ENCODE measurements around the gene TMEM243.
A peak's percentile ranks its signal among the peaks of the same experiment; 100 is the strongest.
"Not testable (repeated sequence)": the region's sequence is repeated elsewhere in the genome, so short reads cannot be mapped to it uniquely, and the experiment has no call there.

Gene TMEM243

DNA sequence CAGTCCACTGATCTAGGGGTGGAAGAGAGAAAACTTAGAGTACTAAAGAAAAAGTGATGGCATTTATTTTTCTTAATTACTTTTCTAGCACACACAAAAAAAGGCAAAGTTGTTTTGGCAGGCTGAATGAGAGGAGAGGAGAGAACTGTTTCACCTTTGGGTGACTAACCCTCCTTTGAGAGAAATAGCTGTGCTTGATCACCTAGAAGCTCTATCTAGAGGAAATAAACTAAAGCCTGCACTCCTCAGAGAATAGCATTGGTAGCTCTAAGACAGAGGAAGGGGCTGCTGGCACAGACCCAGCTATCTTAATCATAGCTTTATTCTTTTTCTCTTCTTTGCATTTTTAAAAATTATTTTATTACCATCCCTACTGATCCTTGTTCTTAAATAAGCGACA is 6.3 kb downstream of the TMEM243 start:
- H3K36me3 ChIP-seq (ENCODE audit: control insufficient read depth in 5 of 5, insufficient read depth in 5 of 5, low read length in 5 of 5), result peaks cover 0 to 4% (median 0%) of the 10 kb centered on the region in 5 donors
- no peak overlapping the region for H3K27ac ChIP-seq (ENCODE audit: low read depth, low read length)
- H3K27me3 ChIP-seq (ENCODE audit: control insufficient read depth in 5 of 5, insufficient read depth in 4 of 5, low read length in 5 of 5), result no peaks in the 10 kb centered on the region
- peak overlapping the region in 1 of 5 donors; percentile 16 for H3K9ac ChIP-seq (ENCODE audit: low read length in 5 of 5)
- H3K4me1 ChIP-seq (ENCODE audit: control insufficient read depth in 5 of 5, insufficient read depth in 5 of 5, low read length in 5 of 5), result peaks cover 5 to 51% (median 34%) of the 10 kb centered on the region in 5 donors
- H3K4me3 ChIP-seq (ENCODE audit: low read depth in 1 of 5, low read length in 5 of 5), result no peak overlapping the region
- no peaks in the 10 kb centered on the region for H3K9me3 ChIP-seq (ENCODE audit: control insufficient read depth in 5 of 5, low read length in 5 of 5)

DNA sequence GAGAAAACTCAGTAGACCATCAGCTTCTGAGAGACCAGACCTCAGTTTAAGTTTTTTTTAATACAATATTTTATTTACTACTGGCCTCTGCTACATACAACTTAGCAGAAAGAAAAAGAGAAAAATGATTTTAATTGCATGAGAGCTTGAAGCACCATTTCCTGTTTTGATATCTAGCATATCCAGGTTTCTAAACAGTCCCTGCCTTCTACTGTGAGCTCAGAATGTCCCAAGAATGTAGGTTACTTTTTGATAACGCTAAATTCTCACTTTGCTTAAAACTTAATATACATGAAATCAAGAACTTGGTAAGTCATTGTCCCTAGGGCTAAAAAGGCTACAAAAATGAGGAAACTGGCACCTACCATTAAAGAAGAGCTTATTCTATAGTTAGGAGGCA is 7.0 kb downstream of the TMEM243 start:
- H3K27me3 ChIP-seq (ENCODE audit: control insufficient read depth in 5 of 5, insufficient read depth in 4 of 5, low read length in 5 of 5), result no peaks in the 10 kb centered on the region
- H3K4me1 ChIP-seq (ENCODE audit: control insufficient read depth in 5 of 5, insufficient read depth in 5 of 5, low read length in 5 of 5), result peaks cover 5 to 45% (median 27%) of the 10 kb centered on the region in 5 donors
- no peaks in the 10 kb centered on the region for H3K9me3 ChIP-seq (ENCODE audit: control insufficient read depth in 5 of 5, low read length in 5 of 5)
- H3K4me3 ChIP-seq (ENCODE audit: low read depth in 1 of 5, low read length in 5 of 5), result no peak overlapping the region
- no peak overlapping the region for H3K27ac ChIP-seq (ENCODE audit: low read depth, low read length)
- H3K9ac ChIP-seq (ENCODE audit: low read length in 5 of 5), result no peak overlapping the region
- H3K36me3 ChIP-seq (ENCODE audit: control insufficient read depth in 5 of 5, insufficient read depth in 5 of 5, low read length in 5 of 5), result peaks cover 0 to 4% (median 0%) of the 10 kb centered on the region in 5 donors

DNA sequence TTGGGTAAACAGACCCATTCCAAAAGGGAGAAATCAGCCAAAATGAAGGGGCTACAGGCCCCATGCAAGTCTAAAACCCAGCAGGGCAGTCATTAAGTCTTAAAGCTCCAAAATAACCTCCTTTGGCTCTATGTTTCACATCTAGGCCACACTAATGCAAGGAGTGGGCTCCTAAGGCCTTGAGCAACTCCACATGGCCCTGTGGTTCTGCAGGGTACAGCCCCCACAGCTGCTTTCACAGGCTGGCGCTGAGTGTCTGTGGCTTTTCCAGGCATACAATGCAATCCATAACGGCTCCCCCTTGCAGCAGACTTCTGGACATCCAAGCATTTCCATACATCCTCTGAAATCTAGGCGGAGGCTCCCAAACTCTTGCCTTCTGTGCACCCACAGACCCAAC is 9.0 kb downstream of the TMEM243 start:
- no peak overlapping the region for H3K27ac ChIP-seq (ENCODE audit: low read depth, low read length)
- H3K9me3 ChIP-seq (ENCODE audit: control insufficient read depth in 5 of 5, low read length in 5 of 5), result peaks cover 0 to 13% (median 8%) of the 10 kb centered on the region in 5 donors
- no peaks in the 10 kb centered on the region for H3K27me3 ChIP-seq (ENCODE audit: control insufficient read depth in 5 of 5, insufficient read depth in 4 of 5, low read length in 5 of 5)
- H3K36me3 ChIP-seq (ENCODE audit: control insufficient read depth in 5 of 5, insufficient read depth in 5 of 5, low read length in 5 of 5), result peaks cover 0 to 7% (median 0%) of the 10 kb centered on the region in 5 donors
- no peak overlapping the region for H3K9ac ChIP-seq (ENCODE audit: low read length in 5 of 5)
- peaks cover 3 to 32% (median 16%) of the 10 kb centered on the region in 5 donors for H3K4me1 ChIP-seq (ENCODE audit: control insufficient read depth in 5 of 5, insufficient read depth in 5 of 5, low read length in 5 of 5)
- H3K4me3 ChIP-seq (ENCODE audit: low read depth in 1 of 5, low read length in 5 of 5), result no peak overlapping the region

GRCh38 chr7:87209295-87209924 is 10.1 kb downstream of the TMEM243 start:
- H3K27ac ChIP-seq (ENCODE audit: low read depth, low read length), result no peak overlapping the region
- H3K9me3 ChIP-seq (ENCODE audit: control insufficient read depth in 5 of 5, low read length in 5 of 5), result peaks cover 0 to 21% (median 11%) of the 10 kb centered on the region in 5 donors
- H3K9ac ChIP-seq (ENCODE audit: low read length in 5 of 5), result no peak overlapping the region
- no peaks in the 10 kb centered on the region for H3K27me3 ChIP-seq (ENCODE audit: control insufficient read depth in 5 of 5, insufficient read depth in 4 of 5, low read length in 5 of 5)
- H3K36me3 ChIP-seq (ENCODE audit: control insufficient read depth in 5 of 5, insufficient read depth in 5 of 5, low read length in 5 of 5), result peaks cover 0 to 7% (median 0%) of the 10 kb centered on the region in 5 donors
- peaks cover 3 to 31% (median 16%) of the 10 kb centered on the region in 5 donors for H3K4me1 ChIP-seq (ENCODE audit: control insufficient read depth in 5 of 5, insufficient read depth in 5 of 5, low read length in 5 of 5)
- no peak overlapping the region for H3K4me3 ChIP-seq (ENCODE audit: low read depth in 1 of 5, low read length in 5 of 5)

- Histone ChIP-seq H3K9ac (ENCODE audit: low read length in 5 of 5) (no peak overlapping the region), H3K36me3 (ENCODE audit: control insufficient read depth in 5 of 5, insufficient read depth in 5 of 5, low read length in 5 of 5) (peaks cover 0 to 7% (median 3%) of the 10 kb centered on the region in 5 donors), H3K9me3 (ENCODE audit: control insufficient read depth in 5 of 5, low read length in 5 of 5) (peaks cover 0 to 21% (median 11%) of the 10 kb centered on the region in 5 donors), H3K4me1 (ENCODE audit: control insufficient read depth in 5 of 5, insufficient read depth in 5 of 5, low read length in 5 of 5) (peaks cover 0 to 9% (median 0%) of the 10 kb centered on the region in 5 donors), H3K4me3 (ENCODE audit: low read depth in 1 of 5, low read length in 5 of 5) (no peak overlapping the region), H3K27me3 (ENCODE audit: control insufficient read depth in 5 of 5, insufficient read depth in 4 of 5, low read length in 5 of 5) (no peaks in the 10 kb centered on the region), H3K27ac (ENCODE audit: low read depth, low read length) (no peak overlapping the region)
Observed at GRCh38 chr7:87206361-87206760, 13.2 kb downstream of the TMEM243 start.

GRCh38 chr7:87205701-87206100 is 13.8 kb downstream of the TMEM243 start:
- H3K9ac ChIP-seq (ENCODE audit: low read length in 5 of 5); H3K27ac ChIP-seq (ENCODE audit: low read depth, low read length); H3K36me3 ChIP-seq (ENCODE audit: control insufficient read depth in 5 of 5, insufficient read depth in 5 of 5, low read length in 5 of 5); H3K27me3 ChIP-seq (ENCODE audit: control insufficient read depth in 5 of 5, insufficient read depth in 4 of 5, low read length in 5 of 5); H3K4me3 ChIP-seq (ENCODE audit: low read depth in 1 of 5, low read length in 5 of 5): not testable (repeated sequence)
- Histone ChIP-seq H3K4me1 (ENCODE audit: control insufficient read depth in 5 of 5, insufficient read depth in 5 of 5, low read length in 5 of 5) (peaks cover 0 to 10% (median 0%) of the 10 kb centered on the region in 5 donors), H3K9me3 (ENCODE audit: control insufficient read depth in 5 of 5, low read length in 5 of 5) (peaks cover 0 to 21% (median 11%) of the 10 kb centered on the region in 5 donors)

- H3K27ac ChIP-seq (ENCODE audit: low read depth, low read length), result no peak overlapping the region
- H3K27me3 ChIP-seq (ENCODE audit: control insufficient read depth in 5 of 5, insufficient read depth in 4 of 5, low read length in 5 of 5), result no peaks in the 10 kb centered on the region
Observed at GRCh38 chr7:87204933-87205332, 14.6 kb downstream of the TMEM243 start.

DNA sequence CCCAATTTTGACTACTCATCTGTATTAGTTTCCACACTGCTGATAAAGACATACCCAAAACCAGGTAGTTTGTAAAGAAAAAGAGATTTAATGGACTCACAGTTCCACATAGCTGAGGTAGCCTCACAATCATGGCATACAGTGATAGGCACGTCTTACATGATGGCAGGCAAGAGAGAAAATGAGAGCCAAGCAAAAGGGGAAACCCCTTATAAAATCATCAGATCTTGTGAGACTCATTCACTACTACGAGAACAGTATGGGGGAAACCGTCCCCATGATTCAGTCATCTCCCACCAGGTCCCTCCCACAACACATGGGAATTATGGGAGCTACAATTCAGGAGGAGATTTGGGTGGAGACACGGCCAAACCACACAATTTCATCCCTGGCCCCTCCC is 15.6 kb downstream of the TMEM243 start:
- H3K9me3 ChIP-seq (ENCODE audit: control insufficient read depth in 5 of 5, low read length in 5 of 5), result peaks cover 0 to 21% (median 11%) of the 10 kb centered on the region in 5 donors
- peaks cover 0 to 25% (median 3%) of the 10 kb centered on the region in 5 donors for H3K4me1 ChIP-seq (ENCODE audit: control insufficient read depth in 5 of 5, insufficient read depth in 5 of 5, low read length in 5 of 5)
- not testable (repeated sequence) for H3K27me3 ChIP-seq (ENCODE audit: control insufficient read depth in 5 of 5, insufficient read depth in 4 of 5, low read length in 5 of 5); H3K4me3 ChIP-seq (ENCODE audit: low read depth in 1 of 5, low read length in 5 of 5); H3K9ac ChIP-seq (ENCODE audit: low read length in 5 of 5); H3K36me3 ChIP-seq (ENCODE audit: control insufficient read depth in 5 of 5, insufficient read depth in 5 of 5, low read length in 5 of 5); H3K27ac ChIP-seq (ENCODE audit: low read depth, low read length)

More at GRCh38 chr7:87204933-87205332, 14.6 kb downstream of the TMEM243 start:
- peaks cover 0 to 18% (median 0%) of the 10 kb centered on the region in 5 donors for H3K4me1 ChIP-seq (ENCODE audit: control insufficient read depth in 5 of 5, insufficient read depth in 5 of 5, low read length in 5 of 5)
- peaks cover 0 to 5% (median 3%) of the 10 kb centered on the region in 5 donors for H3K36me3 ChIP-seq (ENCODE audit: control insufficient read depth in 5 of 5, insufficient read depth in 5 of 5, low read length in 5 of 5)
- H3K9me3 ChIP-seq (ENCODE audit: control insufficient read depth in 5 of 5, low read length in 5 of 5), result peaks cover 0 to 21% (median 11%) of the 10 kb centered on the region in 5 donors
- no peak overlapping the region for H3K9ac ChIP-seq (ENCODE audit: low read length in 5 of 5)
- H3K4me3 ChIP-seq (ENCODE audit: low read depth in 1 of 5, low read length in 5 of 5), result peak overlapping the region in 1 of 5 donors; percentile 10

DNA sequence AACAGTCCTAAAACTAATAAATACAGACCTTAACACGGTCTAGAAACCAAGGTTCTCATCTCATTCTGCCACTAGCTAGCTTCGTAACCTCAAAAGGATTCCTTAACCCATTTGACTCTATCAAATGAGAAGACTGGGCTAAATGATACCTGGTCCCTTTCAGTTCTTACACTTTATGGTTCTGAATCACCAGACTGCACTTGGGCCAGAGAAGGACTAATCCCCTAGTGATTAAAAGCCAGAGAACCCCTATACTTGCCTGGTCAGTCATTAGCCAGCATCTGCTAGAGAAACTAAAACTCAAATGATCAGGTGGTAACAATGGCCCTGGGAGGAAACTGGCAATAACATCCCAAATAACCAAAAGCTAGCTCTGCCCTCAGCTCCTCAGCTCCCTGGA is 16.8 kb downstream of the TMEM243 start:
- H3K4me3 ChIP-seq (ENCODE audit: low read depth in 1 of 5, low read length in 5 of 5), result no peak overlapping the region
- peaks cover 0 to 25% (median 6%) of the 10 kb centered on the region in 5 donors for H3K4me1 ChIP-seq (ENCODE audit: control insufficient read depth in 5 of 5, insufficient read depth in 5 of 5, low read length in 5 of 5)
- H3K27ac ChIP-seq (ENCODE audit: low read depth, low read length), result no peak overlapping the region
- H3K36me3 ChIP-seq (ENCODE audit: control insufficient read depth in 5 of 5, insufficient read depth in 5 of 5, low read length in 5 of 5), result peaks cover 2 to 11% (median 7%) of the 10 kb centered on the region in 5 donors
- no peak overlapping the region for H3K9ac ChIP-seq (ENCODE audit: low read length in 5 of 5)
- peaks cover 0 to 21% (median 11%) of the 10 kb centered on the region in 5 donors for H3K9me3 ChIP-seq (ENCODE audit: control insufficient read depth in 5 of 5, low read length in 5 of 5)
- H3K27me3 ChIP-seq (ENCODE audit: control insufficient read depth in 5 of 5, insufficient read depth in 4 of 5, low read length in 5 of 5), result no peaks in the 10 kb centered on the region

- Histone ChIP-seq H3K4me3 (ENCODE audit: low read depth in 1 of 5, low read length in 5 of 5) (no peak overlapping the region), H3K9ac (ENCODE audit: low read length in 5 of 5) (no peak overlapping the region), H3K27me3 (ENCODE audit: control insufficient read depth in 5 of 5, insufficient read depth in 4 of 5, low read length in 5 of 5) (no peaks in the 10 kb centered on the region), H3K27ac (ENCODE audit: low read depth, low read length) (no peak overlapping the region), H3K4me1 (ENCODE audit: control insufficient read depth in 5 of 5, insufficient read depth in 5 of 5, low read length in 5 of 5) (peaks cover 0 to 25% (median 6%) of the 10 kb centered on the region in 5 donors), H3K36me3 (ENCODE audit: control insufficient read depth in 5 of 5, insufficient read depth in 5 of 5, low read length in 5 of 5) (peaks cover 4 to 16% (median 11%) of the 10 kb centered on the region in 5 donors), H3K9me3 (ENCODE audit: control insufficient read depth in 5 of 5, low read length in 5 of 5) (peaks cover 0 to 21% (median 11%) of the 10 kb centered on the region in 5 donors)
Observed at GRCh38 chr7:87202208-87202607, 17.3 kb downstream of the TMEM243 start.

Data from subcutaneous abdominal adipose tissue (tissue), 5 donors.